ENCODE measurements around the gene MFSD2B. TPM values are rescaled to one million over a fixed set of nuclear protein-coding genes. Genes with fewer than 3 reads are reported as not detected.
A peak's percentile ranks its signal among the peaks of the same experiment; 100 is the strongest.

The MFSD2B gene
- total RNA-seq, 1 donor from 2014 or later: 0.38 TPM

DNA sequence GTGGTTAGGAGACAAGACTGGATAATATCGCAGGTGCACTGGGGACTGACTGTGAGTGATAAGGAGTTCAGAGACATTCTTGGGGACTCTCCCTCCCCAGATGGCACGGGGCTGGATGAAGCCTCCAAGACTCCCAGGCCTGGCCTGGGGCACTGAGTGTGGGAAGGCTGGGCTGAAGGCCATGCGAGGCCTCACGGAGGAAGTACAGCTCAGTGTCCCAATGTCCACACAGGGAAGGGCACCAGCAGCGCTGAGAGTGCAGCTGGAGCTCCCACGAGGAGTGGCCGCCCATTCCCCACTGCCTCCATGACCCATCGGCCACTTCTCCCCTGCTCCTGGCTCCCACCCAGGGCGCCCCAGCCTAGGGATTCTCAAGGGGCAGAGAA lies 6.5 kb downstream of the MFSD2B start:
- peaks cover 5% of the 10 kb centered on the region for H3K27me3 ChIP-seq (ENCODE audit: low read depth)
- DNase-seq: no peak
- ATAC-seq: peak in 1 of 2 donors; percentile 8

DNA sequence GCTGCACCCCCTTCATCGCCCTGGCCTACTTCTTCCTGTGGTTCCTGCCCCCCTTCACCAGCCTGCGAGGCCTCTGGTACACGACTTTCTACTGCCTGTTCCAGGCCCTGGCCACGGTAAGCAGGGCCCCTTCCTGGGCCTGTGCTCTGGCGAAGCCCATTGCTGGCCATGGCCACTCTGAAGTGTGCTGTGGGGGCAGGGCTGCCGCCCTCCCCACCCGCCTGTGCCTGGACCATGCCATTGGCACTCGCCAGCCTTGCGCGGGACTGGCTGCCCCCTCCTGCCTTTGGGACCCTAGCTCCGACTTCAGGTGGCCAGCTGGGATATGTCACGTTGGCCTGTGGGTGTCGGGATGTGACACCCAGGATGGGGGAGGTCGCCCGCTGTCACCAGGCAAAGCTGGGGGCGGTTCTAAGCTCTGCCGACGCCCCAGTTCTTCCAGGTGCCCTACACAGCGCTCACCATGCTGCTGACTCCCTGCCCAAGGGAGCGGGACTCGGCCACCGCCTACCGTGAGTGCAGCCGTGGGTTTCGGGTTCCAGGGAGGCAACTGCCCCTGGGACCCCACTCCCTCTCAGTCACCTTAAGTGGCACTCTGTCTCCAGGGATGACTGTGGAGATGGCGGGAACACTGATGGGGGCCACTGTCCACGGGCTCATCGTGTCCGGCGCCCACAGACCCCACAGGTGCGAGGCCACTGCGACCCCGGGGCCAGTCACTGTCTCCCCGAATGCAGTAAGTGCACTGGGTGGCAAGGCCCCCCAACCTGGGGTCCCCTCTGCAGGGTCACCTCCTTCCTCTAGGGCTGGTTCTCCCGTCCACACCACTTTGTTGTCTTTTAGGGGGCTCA lies 7.2 kb downstream of the MFSD2B start:
- no peak overlapping the region for H3K4me3 ChIP-seq
- H3K27me3 ChIP-seq (ENCODE audit: low read depth): no peaks in the 10 kb centered on the region
- ATAC-seq: peak in 1 of 2 donors; percentile 24
- no peaks in the 10 kb centered on the region for H3K9me3 ChIP-seq
- H3K4me1 ChIP-seq: no peaks in the 10 kb centered on the region
- intact Hi-C loops (cut with DNase I): no loop called here
- no peak overlapping the region for H3K27ac ChIP-seq
- no peak for DNase-seq
- TF ChIP-seq, protein P1, sequence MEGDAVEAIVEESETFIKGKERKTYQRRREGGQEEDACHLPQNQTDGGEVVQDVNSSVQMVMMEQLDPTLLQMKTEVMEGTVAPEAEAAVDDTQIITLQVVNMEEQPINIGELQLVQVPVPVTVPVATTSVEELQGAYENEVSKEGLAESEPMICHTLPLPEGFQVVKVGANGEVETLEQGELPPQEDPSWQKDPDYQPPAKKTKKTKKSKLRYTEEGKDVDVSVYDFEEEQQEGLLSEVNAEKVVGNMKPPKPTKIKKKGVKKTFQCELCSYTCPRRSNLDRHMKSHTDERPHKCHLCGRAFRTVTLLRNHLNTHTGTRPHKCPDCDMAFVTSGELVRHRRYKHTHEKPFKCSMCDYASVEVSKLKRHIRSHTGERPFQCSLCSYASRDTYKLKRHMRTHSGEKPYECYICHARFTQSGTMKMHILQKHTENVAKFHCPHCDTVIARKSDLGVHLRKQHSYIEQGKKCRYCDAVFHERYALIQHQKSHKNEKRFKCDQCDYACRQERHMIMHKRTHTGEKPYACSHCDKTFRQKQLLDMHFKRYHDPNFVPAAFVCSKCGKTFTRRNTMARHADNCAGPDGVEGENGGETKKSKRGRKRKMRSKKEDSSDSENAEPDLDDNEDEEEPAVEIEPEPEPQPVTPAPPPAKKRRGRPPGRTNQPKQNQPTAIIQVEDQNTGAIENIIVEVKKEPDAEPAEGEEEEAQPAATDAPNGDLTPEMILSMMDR (IDR thresholded peaks at IDR 0.05): no peak
- no peaks in the 10 kb centered on the region for H3K36me3 ChIP-seq

More for the DNA sequence above, 6.5 kb downstream of the MFSD2B start:
- Histone ChIP-seq H3K36me3 (no peaks in the 10 kb centered on the region), H3K4me3 (no peak overlapping the region), H3K27ac (no peak overlapping the region), H3K4me1 (no peaks in the 10 kb centered on the region), H3K9me3 (no peaks in the 10 kb centered on the region)
- intact Hi-C loops (cut with DNase I): no loop called here
- TF ChIP-seq, protein P1 (IDR thresholded peaks at IDR 0.05): no peak

DNA sequence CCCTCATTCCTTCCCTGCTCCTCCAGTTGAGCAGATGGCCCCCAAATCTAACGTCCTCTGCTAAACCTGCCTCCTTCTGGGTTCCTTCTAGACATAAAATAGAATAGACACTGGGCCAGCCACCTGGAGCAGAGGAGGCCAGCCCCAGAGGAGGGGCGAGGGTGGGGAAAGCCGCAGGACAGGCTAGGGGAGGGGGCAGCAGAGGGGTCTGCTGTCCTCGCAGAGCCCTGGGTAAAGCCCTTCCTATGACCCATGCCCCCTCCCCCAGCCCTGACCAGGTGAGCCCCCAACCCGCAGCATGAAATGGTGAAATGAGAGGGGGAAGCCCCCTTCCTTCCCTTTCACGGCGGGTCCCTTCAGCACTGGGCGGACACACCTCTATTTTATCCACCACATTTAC lies 7.8 kb downstream of the MFSD2B start:
- ATAC-seq: no peak
- TF ChIP-seq, protein P1 (IDR thresholded peaks at IDR 0.05): no peak
- intact Hi-C loops (cut with DNase I): no loop called here

DNA sequence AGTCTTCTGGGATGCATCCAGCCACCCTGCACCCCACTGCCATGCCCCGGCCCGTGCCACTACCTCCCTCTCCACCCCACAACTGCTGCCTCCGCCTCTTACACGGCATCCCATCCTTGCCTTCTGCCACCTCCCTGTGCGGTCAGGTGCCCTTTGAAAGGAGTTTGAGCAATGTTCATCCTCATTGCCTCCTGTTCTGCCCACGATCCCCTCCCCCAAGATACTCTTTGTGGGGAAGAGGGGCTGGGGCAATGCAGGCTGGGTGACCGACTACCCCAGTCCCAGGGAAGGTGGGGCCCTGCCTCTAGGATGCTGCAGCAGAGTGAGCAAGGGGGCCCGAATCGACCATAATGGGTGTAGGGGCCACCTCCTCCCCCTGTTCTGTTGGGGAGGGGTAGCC lies 8.4 kb downstream of the MFSD2B start:
- Histone ChIP-seq H3K36me3 (peaks cover 3% of the 10 kb centered on the region), H3K9me3 (no peaks in the 10 kb centered on the region), H3K27me3 (ENCODE audit: low read depth) (no peaks in the 10 kb centered on the region), H3K27ac (no peak overlapping the region), H3K4me1 (no peaks in the 10 kb centered on the region), H3K4me3 (no peak overlapping the region)
- no peak for ATAC-seq
- TF ChIP-seq, protein P1 (IDR thresholded peaks at IDR 0.05): no peak
- no peak for DNase-seq
- intact Hi-C loops (cut with DNase I): no loop called here

More for the DNA sequence above, 7.8 kb downstream of the MFSD2B start:
- Histone ChIP-seq H3K36me3 (no peaks in the 10 kb centered on the region), H3K27ac (no peak overlapping the region), H3K9me3 (no peaks in the 10 kb centered on the region), H3K4me1 (no peaks in the 10 kb centered on the region), H3K27me3 (ENCODE audit: low read depth) (no peaks in the 10 kb centered on the region), H3K4me3 (no peak overlapping the region)
- no peak for DNase-seq

DNA sequence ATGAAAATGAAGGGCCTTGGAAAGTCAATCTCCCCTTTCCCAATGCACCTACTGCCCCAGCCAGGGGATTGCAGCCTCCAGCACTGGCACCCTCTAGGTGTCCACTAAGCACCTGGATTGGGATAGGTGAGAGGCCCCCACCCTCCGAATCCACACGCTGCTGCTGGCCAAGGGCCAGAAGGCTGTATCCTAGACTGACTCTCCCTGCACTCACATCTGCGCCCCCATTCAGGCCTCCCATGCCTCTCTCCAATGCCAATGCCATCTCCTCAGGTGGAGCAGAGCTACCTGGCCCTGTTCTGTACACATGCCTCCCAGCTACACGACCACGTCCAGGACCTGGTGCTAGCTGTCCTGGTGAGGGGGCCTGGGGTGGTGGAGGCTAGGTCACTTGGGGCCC lies 9.8 kb downstream of the MFSD2B start:
- no peaks in the 10 kb centered on the region for H3K9me3 ChIP-seq
- no peaks in the 10 kb centered on the region for H3K27me3 ChIP-seq (ENCODE audit: low read depth)
- peaks cover 11% of the 10 kb centered on the region for H3K36me3 ChIP-seq
- TF ChIP-seq, protein P1 (IDR thresholded peaks at IDR 0.05): no peak
- ATAC-seq: no peak
- H3K27ac ChIP-seq: no peak overlapping the region
- no peak overlapping the region for H3K4me3 ChIP-seq
- no peak for DNase-seq
- intact Hi-C loops (cut with DNase I): no loop called here
- H3K4me1 ChIP-seq: no peaks in the 10 kb centered on the region

Data from lower lobe of right lung (tissue), 2 donors.